ENCODE data around the gene PEX11G.

Gene PEX11G

DNA sequence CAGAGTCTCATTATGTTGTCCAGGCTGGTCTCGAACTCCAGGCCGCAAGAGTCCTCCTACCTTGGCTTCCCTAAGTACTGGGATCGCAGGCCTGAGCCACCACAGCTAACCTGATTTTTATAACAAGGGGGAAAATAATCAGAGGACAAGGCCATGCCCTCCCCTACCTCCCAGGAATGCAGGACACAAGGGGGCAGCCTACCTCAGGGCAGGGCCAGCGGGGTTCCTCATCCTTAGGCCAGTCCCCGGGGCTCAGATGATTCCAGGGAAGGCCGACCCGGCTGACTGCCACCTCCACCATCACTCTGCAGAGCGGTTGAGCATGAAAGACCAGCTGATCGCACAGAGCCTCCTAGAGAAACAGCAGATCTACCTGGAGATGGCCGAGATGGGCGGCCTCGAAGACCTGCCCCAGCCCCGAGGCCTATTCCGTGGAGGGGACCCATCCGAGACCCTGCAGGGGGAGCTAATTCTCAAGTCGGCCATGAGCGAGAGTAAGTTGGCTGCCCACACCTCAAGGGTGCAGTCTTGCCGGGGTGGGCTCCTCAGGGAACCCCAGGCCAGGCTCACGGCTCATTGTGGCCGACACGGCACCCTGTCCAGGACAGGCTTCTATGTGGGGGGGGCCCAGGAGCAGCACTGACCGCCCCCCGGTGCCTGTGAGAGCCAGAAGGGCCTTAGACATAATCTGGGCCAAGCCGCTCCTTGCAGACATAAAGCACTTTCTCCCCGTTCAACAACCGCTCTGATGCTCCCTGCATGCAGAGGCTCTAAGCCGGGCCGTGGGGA, 26.8 kb downstream of the PEX11G start:
- TF ChIP-seq, protein P1, sequence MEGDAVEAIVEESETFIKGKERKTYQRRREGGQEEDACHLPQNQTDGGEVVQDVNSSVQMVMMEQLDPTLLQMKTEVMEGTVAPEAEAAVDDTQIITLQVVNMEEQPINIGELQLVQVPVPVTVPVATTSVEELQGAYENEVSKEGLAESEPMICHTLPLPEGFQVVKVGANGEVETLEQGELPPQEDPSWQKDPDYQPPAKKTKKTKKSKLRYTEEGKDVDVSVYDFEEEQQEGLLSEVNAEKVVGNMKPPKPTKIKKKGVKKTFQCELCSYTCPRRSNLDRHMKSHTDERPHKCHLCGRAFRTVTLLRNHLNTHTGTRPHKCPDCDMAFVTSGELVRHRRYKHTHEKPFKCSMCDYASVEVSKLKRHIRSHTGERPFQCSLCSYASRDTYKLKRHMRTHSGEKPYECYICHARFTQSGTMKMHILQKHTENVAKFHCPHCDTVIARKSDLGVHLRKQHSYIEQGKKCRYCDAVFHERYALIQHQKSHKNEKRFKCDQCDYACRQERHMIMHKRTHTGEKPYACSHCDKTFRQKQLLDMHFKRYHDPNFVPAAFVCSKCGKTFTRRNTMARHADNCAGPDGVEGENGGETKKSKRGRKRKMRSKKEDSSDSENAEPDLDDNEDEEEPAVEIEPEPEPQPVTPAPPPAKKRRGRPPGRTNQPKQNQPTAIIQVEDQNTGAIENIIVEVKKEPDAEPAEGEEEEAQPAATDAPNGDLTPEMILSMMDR (IDR thresholded peaks at IDR 0.05; ENCODE audit: low read depth, low read length) = no peak; the same call in 1 of the 2 replicates
- no peak for DNase-seq (ENCODE audit: extremely low read depth, low read depth)

DNA sequence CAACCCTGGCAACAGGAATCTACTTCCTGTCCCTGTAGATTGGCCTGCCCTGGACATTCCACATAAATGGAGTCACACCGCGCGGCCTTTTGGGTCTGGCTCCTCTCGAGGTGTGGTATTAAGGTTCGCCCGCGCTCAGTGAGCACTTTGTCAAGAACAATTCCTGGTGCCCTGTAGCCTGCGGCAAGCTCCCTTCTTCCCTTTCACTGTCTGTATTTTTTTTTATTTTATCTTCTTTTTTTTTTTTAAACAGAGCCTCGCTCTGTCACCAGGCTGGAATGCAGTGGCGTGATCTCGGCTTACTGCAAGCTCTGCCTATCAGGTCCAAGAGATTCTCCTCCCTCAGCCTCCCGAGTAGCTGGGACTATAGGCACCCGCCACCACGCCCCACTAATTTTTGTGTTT, 28.3 kb downstream of the PEX11G start:
- TF ChIP-seq, protein P1 (IDR thresholded peaks at IDR 0.05; ENCODE audit: low read depth, low read length) = no peak
- no peak for DNase-seq (ENCODE audit: extremely low read depth, low read depth)

DNA sequence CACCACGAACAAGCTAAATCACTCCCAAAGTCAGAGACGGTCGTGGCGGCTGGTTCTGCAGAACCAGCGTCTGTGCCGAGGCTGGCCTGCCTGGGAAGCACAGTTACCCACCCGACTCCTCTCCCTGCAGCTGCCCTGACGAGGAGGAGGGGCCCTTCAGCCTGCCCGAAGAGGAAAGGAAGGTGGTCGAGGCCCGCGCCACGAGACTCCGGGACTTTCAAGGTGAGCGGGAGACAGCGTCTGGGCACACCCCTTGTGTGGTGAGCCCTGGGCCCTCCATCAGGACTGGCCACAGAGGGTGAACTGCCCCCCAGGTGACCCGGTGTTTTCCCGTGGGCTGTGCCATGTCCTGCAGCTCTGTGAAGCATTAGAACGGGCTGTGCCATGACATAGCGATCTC, 29.1 kb downstream of the PEX11G start:
- TF ChIP-seq, protein P1 (IDR thresholded peaks at IDR 0.05; ENCODE audit: low read depth, low read length) = no peak

DNA sequence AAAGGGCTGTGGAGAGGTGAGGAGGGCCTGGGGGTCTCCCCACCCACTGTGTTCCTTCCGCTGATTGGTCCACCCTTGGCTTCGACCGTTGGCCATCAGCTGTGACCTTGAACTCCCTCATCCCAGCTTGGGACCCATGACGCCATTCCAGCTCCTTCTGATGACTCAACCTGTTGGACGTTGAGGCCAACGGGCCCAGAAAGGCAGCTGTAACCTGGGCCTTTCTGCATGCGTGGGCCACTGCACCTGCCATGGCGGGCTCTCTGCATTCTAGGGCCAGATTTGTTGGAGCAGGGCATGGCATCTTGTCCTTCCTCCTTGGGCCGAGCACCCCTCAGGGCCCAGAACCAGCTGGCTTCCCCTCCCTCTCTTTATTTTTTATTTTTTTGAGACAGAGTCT, 30.2 kb downstream of the PEX11G start:
- TF ChIP-seq, protein P1 (IDR thresholded peaks at IDR 0.05; ENCODE audit: low read depth, low read length) = no peak
- no peak for DNase-seq (ENCODE audit: extremely low read depth, low read depth)

More for the DNA sequence above, 29.1 kb downstream of the PEX11G start:
- DNase-seq (ENCODE audit: extremely low read depth, low read depth) = no peak

DNA sequence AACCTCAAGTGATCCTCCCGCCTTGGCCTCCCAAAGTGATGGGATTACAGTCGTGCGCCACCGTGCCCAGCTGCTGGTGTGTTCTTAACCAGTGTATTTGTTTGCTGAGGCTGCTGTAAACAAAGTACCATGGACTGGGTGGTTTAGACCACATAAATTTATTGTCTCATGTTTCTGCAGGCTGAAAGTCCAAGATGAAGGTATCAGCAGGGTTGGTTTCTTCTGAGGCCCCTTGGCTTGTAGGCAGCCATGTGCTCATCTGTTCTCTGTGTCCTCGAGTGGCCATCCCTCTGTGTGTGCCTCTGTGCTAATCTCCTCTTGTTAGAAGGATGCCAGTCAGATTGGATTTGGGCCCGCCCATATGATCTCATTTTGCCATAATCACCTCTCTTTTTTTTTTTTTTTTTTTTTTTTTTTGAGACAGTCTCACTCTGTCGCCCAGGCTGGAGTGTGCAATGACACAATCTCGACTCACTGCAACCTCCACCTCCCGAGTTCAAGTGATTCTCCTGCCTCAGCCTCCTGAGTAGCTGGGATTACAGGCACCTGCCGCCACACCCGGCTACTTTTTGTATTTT, 31.8 kb downstream of the PEX11G start:
- DNase-seq (ENCODE audit: extremely low read depth, low read depth) = no peak
- TF ChIP-seq, protein P1 (IDR thresholded peaks at IDR 0.05; ENCODE audit: low read depth, low read length) = no peak

GRCh38 chr19:7455600-7456296, 33.1 kb downstream of the PEX11G start:
- no peak for DNase-seq (ENCODE audit: extremely low read depth, low read depth)
- TF ChIP-seq, protein P1 (IDR thresholded peaks at IDR 0.05; ENCODE audit: low read depth, low read length) = no peak

DNA sequence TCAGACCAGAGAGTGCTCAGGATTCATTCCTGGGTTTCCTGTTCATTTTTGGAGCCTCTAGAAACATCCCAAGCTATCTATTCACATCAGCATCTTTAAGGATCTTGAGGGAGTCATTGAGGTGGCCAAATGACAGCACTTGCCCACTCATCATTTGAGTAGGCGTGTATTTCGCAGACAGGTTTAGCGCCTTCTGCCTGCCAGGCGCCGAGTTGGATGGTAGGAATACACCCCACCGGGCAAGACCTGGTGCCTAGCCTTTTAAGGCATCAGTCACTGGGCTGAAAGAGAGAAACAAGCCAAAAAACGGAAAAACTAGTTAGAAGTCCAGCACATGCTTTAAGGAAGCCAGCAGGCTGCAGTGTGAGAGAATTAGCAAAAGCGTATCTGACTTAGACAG, 33.8 kb downstream of the PEX11G start:
- TF ChIP-seq, protein P1 (IDR thresholded peaks at IDR 0.05; ENCODE audit: low read depth, low read length) = no peak

More for the DNA sequence above, 33.8 kb downstream of the PEX11G start:
- DNase-seq (ENCODE audit: extremely low read depth, low read depth) = no peak
